SH-SY5Y (cell line): ENCODE results near the gene DYRK1A.

ENCODE experiments used
- GATA2 ChIP-seq: IDR thresholded peaks from 2 replicates; pipeline ENCODE4 v1.6.1; 2011; ENCODE audit warnings: mild to moderate bottlenecking, low read depth, low read length
- GATA3 ChIP-seq: IDR thresholded peaks from 2 replicates; pipeline ENCODE4 v1.6.1; 2011; ENCODE audit warnings: low read depth, mild to moderate bottlenecking, low read length, moderate library complexity

DYRK1A gene

GRCh38 chr21:37371041-37371397 lies 4.4 kb downstream of the DYRK1A start:
- TF ChIP-seq GATA2 (no peak), GATA3 (0 out of 2 replicates have a peak, but pooled peaks have one; percentile 20)

- no peak for TF ChIP-seq GATA3
- TF ChIP-seq GATA2, result no peak
Observed at GRCh38 chr21:37372127-37372731, 5.7 kb downstream of the DYRK1A start.

GRCh38 chr21:37372951-37373350 lies 6.4 kb downstream of the DYRK1A start:
- TF ChIP-seq GATA2 (no peak), GATA3 (no peak)

- TF ChIP-seq GATA3 (no peak), GATA2 (no peak)
Observed at GRCh38 chr21:37373539-37373938, 7.0 kb downstream of the DYRK1A start.

GRCh38 chr21:37374027-37374426 lies 7.5 kb downstream of the DYRK1A start:
- no peak for TF ChIP-seq GATA3
- no peak for TF ChIP-seq GATA2

- TF ChIP-seq GATA3 (no peak), GATA2 (no peak)
Observed at GRCh38 chr21:37375866-37376574, 9.4 kb downstream of the DYRK1A start.

GRCh38 chr21:37378700-37379139 lies 12.1 kb downstream of the DYRK1A start:
- no peak for TF ChIP-seq GATA2
- no peak for TF ChIP-seq GATA3

- TF ChIP-seq GATA3 (no peak), GATA2 (no peak)
Observed at GRCh38 chr21:37380349-37381323, 14.1 kb downstream of the DYRK1A start.

- no peak for TF ChIP-seq GATA2
- no peak for TF ChIP-seq GATA3
Observed at GRCh38 chr21:37381883-37382585, 15.5 kb downstream of the DYRK1A start.

GRCh38 chr21:37383086-37383485 lies 16.5 kb downstream of the DYRK1A start:
- no peak for TF ChIP-seq GATA3
- no peak for TF ChIP-seq GATA2

- TF ChIP-seq GATA2 (no peak), GATA3 (no peak)
Observed at GRCh38 chr21:37383784-37384311, 17.3 kb downstream of the DYRK1A start.

GRCh38 chr21:37384416-37384815 lies 17.8 kb downstream of the DYRK1A start:
- TF ChIP-seq GATA2 (no peak), GATA3 (no peak)

- no peak for TF ChIP-seq GATA3
- TF ChIP-seq GATA2, result no peak
Observed at GRCh38 chr21:37385179-37385765, 18.7 kb downstream of the DYRK1A start.
